Liver (tissue), 9 donors: ENCODE measurements around the gene SETD1B. TPM values are rescaled to one million over a fixed set of nuclear protein-coding genes. Genes with fewer than 3 reads are reported as not detected.

Experiments
- DNase-seq: peaks from one replicate; pipeline ENCODE4 v3.0.0-alpha.2; 2017; ENCODE audit warnings: low spot score
- H3K27ac ChIP-seq, 2 donors: one replicate each; pipeline ENCODE4 v1.7.0; 2013; ENCODE audit warnings: inconsistent platforms in 2 of 2, low read length in 2 of 2, control low read depth in 1 of 2, low read depth in 1 of 2, mild to moderate bottlenecking in 1 of 2
- H3K27me3 ChIP-seq, 4 donors: one replicate each; pipeline versions ENCODE4 v1.6.1 to v1.7.0; 2013; ENCODE audit warnings: low read length in 3 of 4, inconsistent platforms in 1 of 4, mild to moderate bottlenecking in 1 of 4, moderate library complexity in 1 of 4; ENCODE audit not compliant: control insufficient read depth in 4 of 4, insufficient read depth in 4 of 4
- H3K36me3 ChIP-seq, 4 donors: one replicate each; pipeline versions ENCODE4 v1.6.1 to v1.7.0; 2013; ENCODE audit warnings: low read length in 3 of 4, mild to moderate bottlenecking in 3 of 4, low read depth in 1 of 4, moderate library complexity in 1 of 4; ENCODE audit not compliant: control insufficient read depth in 4 of 4, insufficient read depth in 3 of 4
- H3K4me1 ChIP-seq, 4 donors: one replicate each; pipeline versions ENCODE4 v1.6.1 to v1.7.0; 2013; ENCODE audit warnings: low read length in 3 of 4, mild to moderate bottlenecking in 3 of 4, moderate library complexity in 1 of 4; ENCODE audit not compliant: control insufficient read depth in 4 of 4, insufficient read depth in 4 of 4
- H3K4me3 ChIP-seq, 3 donors: one replicate each; pipeline versions ENCODE4 v1.6.1 to v1.7.0; 2013; ENCODE audit warnings: low read length in 3 of 3, control low read depth in 1 of 3, low read depth in 1 of 3, mild to moderate bottlenecking in 1 of 3
- H3K9ac ChIP-seq, 2 donors: one replicate each; pipeline ENCODE4 v1.7.0; 2013; ENCODE audit warnings: low read length in 2 of 2, mild to moderate bottlenecking in 2 of 2, moderate library complexity in 2 of 2, control low read depth in 1 of 2, low read depth in 1 of 2
- H3K9me3 ChIP-seq, 4 donors: one replicate each; pipeline versions ENCODE4 v1.6.1 to v1.7.0; 2013; ENCODE audit warnings: low read length in 3 of 4; ENCODE audit not compliant: control insufficient read depth in 4 of 4
- GABPA ChIP-seq, 2 donors: IDR thresholded peaks in 1 of 2; conservative IDR thresholded peaks in 1 of 2; 2 replicates each; pipeline ENCODE4 v1.6.1; 2016; ENCODE audit warnings: antibody characterized with exemption in 2 of 2, mild to moderate bottlenecking in 1 of 2, moderate library complexity in 1 of 2
- HNF4A ChIP-seq, 2 donors: conservative IDR thresholded peaks; 2 replicates each; pipeline ENCODE4 v1.6.1; 2016; ENCODE audit warnings: antibody characterized with exemption in 2 of 2, mild to moderate bottlenecking in 2 of 2
- RAD21 ChIP-seq, 2 donors: IDR thresholded peaks; 2 replicates each; pipeline ENCODE4 v1.6.1; 2016; ENCODE audit warnings: antibody characterized with exemption in 2 of 2, mild to moderate bottlenecking in 2 of 2
- REST ChIP-seq: IDR thresholded peaks from 2 replicates; pipeline ENCODE4 v1.6.1; 2016; ENCODE audit warnings: antibody characterized with exemption, mild to moderate bottlenecking
- YY1 ChIP-seq: IDR thresholded peaks from 2 replicates; pipeline ENCODE4 v1.6.1; 2016; ENCODE audit warnings: antibody characterized with exemption, mild to moderate bottlenecking
- WGBS: extraction: QIAGEN DNeasy Blood & Tissue Kit; methylation state at CpG from one replicate; pipeline ENCODE4 v1.1.7; 2013; 5-methylcytosine and 5-hydroxymethylcytosine counted together
- polyA plus RNA-seq, 2 donors: library from polyadenylated mRNA; stranded (reverse) in 1 of 2; unstranded in 1 of 2; fragments of 200-250 nt in 1 of 2; fragments of >200 nt in 1 of 2; fragmentation: Nextera tagmentation in 1 of 2; extraction: Ambion mirVana in 1 of 2; gene quantifications; one replicate each; pipeline versions ENCODE4 v1.2.1 to v1.2.3, GENCODE V29; 2013 to 2015
- total RNA-seq, 2 donors: library from RNA; depleted of rRNA; stranded (reverse); fragments of >200 nt; gene quantifications; one replicate each; pipeline ENCODE4 v1.2.3, GENCODE V29; 2014
- TF ChIP-seq, protein P1 (sequence below): fragments of 150-350 bp; IDR thresholded peaks from 2 replicates; pipeline ENCODE4 v1.5.1; 2017; ENCODE audit warnings: improper control_type of control experiment, low read depth, low read length; ENCODE audit not compliant: missing input control
- TF ChIP-seq, protein P2 (sequence below): IDR thresholded peaks from 2 replicates; pipeline ENCODE4 v1.6.1; 2016; ENCODE audit warnings: antibody characterized with exemption
- TF ChIP-seq, protein P3 (sequence below): IDR thresholded peaks from 2 replicates; pipeline ENCODE4 v1.6.1; 2016; ENCODE audit warnings: antibody characterized with exemption
- donor health status: healthy.
- donor health status: healthy.
- donor health status: healthy.
- donor health status: healthy.
- donor health status: healthy.

Gene SETD1B
- total and polyA plus RNA-seq, 4 donors, result 1.8 to 7.9 (median 5.0) TPM

- TF ChIP-seq, protein P1, sequence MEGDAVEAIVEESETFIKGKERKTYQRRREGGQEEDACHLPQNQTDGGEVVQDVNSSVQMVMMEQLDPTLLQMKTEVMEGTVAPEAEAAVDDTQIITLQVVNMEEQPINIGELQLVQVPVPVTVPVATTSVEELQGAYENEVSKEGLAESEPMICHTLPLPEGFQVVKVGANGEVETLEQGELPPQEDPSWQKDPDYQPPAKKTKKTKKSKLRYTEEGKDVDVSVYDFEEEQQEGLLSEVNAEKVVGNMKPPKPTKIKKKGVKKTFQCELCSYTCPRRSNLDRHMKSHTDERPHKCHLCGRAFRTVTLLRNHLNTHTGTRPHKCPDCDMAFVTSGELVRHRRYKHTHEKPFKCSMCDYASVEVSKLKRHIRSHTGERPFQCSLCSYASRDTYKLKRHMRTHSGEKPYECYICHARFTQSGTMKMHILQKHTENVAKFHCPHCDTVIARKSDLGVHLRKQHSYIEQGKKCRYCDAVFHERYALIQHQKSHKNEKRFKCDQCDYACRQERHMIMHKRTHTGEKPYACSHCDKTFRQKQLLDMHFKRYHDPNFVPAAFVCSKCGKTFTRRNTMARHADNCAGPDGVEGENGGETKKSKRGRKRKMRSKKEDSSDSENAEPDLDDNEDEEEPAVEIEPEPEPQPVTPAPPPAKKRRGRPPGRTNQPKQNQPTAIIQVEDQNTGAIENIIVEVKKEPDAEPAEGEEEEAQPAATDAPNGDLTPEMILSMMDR, result no peak
These were observed 23.4 kb upstream of the SETD1B start (continued) for GRCh38 chr12:121780429-121780828.

GRCh38 chr12:121781484-121781997 lies 22.3 kb upstream of the SETD1B start:
- no peak overlapping the region for H3K27ac ChIP-seq
- peaks cover 3 to 10% (median 6%) of the 10 kb centered on the region in 4 donors for H3K4me1 ChIP-seq
- no peak overlapping the region for H3K9ac ChIP-seq

More at GRCh38 chr12:121781484-121781997, 22.3 kb upstream of the SETD1B start:
- 75% methylated on average over 12 of the region's 12 CpGs for whole genome bisulfite sequencing
- no peak for DNase-seq
- H3K27me3 ChIP-seq, result no peaks in the 10 kb centered on the region
- no peaks in the 10 kb centered on the region for H3K9me3 ChIP-seq
- TF ChIP-seq, protein P1, result no peak
- TF ChIP-seq YY1 (no peak), HNF4A (conservative IDR thresholded peaks at IDR 0.05) (no peak), REST (no peak), GABPA (IDR thresholded peaks at IDR 0.05 in 1 of 2, conservative IDR thresholded peaks at IDR 0.05 in 1 of 2) (no peak), RAD21 (IDR thresholded peaks at IDR 0.05) (no peak)
- TF ChIP-seq, protein P2, sequence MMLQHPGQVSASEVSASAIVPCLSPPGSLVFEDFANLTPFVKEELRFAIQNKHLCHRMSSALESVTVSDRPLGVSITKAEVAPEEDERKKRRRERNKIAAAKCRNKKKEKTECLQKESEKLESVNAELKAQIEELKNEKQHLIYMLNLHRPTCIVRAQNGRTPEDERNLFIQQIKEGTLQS, result no peak
- TF ChIP-seq, protein P3, sequence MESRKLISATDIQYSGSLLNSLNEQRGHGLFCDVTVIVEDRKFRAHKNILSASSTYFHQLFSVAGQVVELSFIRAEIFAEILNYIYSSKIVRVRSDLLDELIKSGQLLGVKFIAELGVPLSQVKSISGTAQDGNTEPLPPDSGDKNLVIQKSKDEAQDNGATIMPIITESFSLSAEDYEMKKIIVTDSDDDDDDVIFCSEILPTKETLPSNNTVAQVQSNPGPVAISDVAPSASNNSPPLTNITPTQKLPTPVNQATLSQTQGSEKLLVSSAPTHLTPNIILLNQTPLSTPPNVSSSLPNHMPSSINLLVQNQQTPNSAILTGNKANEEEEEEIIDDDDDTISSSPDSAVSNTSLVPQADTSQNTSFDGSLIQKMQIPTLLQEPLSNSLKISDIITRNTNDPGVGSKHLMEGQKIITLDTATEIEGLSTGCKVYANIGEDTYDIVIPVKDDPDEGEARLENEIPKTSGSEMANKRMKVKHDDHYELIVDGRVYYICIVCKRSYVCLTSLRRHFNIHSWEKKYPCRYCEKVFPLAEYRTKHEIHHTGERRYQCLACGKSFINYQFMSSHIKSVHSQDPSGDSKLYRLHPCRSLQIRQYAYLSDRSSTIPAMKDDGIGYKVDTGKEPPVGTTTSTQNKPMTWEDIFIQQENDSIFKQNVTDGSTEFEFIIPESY, result no peak
- H3K36me3 ChIP-seq, result peaks cover 0 to 4% (median 0%) of the 10 kb centered on the region in 4 donors
- H3K4me3 ChIP-seq, result no peak overlapping the region
